GM19035 (cell line): ENCODE measurements around the gene AP3S2.
"Not testable (repeated sequence)": the region's sequence is repeated elsewhere in the genome, so short reads cannot be mapped to it uniquely, and the experiment has no call there.

Source experiments
- ATAC-seq: cut with Tn5 transposase; IDR thresholded peaks from one replicate; pipeline ENCODE4 v1.9.1; 2021; ENCODE audit not compliant: unreplicated experiment

The AP3S2 gene

GRCh38 chr15:89783111-89783860, 110.5 kb downstream of the AP3S2 start:
- ATAC-seq: no peak

- ATAC-seq: not testable (repeated sequence)
Observed at GRCh38 chr15:89782619-89782950, 111.2 kb downstream of the AP3S2 start.

GRCh38 chr15:89781891-89782618, 111.7 kb downstream of the AP3S2 start:
- ATAC-seq: no peak

GRCh38 chr15:89781055-89781454, 112.7 kb downstream of the AP3S2 start:
- no peak for ATAC-seq

GRCh38 chr15:89780601-89781000, 113.2 kb downstream of the AP3S2 start:
- ATAC-seq: no peak
